ENCODE measurements around the gene RPS2. TPM values are rescaled to one million over a fixed set of nuclear protein-coding genes. Genes with fewer than 3 reads are reported as not detected.
A peak's percentile ranks its signal among the peaks of the same experiment; 100 is the strongest.

RPS2 gene
- total RNA-seq, 1 experiment from 2014 or later = 3,874 TPM

DNA sequence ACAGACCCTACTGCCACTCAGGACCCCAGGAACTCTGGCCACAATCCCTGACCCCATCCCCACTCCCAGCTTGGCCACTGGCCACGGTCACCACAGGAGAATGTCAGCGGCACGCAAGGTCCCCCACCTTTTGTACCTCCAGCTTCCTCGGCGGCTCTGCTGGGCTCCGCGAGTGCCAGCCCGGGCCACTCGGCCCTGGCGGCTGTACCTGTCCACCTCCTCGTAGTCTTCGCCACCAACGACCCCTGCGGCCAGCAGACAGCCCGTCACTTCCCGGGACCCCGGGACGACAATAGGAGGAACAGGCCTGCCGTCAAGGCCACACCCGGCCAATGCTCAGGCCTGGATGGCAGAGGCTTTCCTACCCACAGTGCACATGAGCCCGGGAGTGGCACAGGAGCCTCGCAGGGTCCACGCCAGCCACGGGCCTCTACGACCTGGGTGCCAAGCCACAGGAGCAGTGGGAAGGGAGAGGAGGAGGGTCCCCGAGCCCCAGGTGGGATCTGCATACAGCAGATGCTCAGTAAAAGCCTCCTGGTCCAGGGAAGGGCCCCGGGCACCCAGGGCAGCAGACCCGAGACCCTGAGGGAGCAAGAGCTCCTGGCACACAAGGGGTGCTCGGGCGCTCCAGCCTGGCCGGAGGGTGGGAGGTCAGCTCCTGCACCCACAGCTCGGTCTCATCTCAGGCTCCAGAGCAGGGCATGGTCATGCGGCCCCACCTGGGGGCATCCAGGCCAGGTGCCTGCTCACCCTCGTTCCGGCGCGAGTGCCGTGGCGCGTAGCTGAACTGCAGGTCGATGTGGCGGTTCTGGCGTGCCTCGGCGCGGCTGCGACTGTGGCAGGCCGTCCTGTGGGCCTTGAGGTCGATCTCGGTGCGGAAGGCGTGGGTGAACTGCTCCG lies 37.1 kb upstream of the RPS2 start:
- no CpG with 5 or more reads among the region's 53 CpGs for WGBS (ENCODE audit: extremely low coverage, insufficient read length, low lambda C conversion rate)
- TF ChIP-seq, protein P1, sequence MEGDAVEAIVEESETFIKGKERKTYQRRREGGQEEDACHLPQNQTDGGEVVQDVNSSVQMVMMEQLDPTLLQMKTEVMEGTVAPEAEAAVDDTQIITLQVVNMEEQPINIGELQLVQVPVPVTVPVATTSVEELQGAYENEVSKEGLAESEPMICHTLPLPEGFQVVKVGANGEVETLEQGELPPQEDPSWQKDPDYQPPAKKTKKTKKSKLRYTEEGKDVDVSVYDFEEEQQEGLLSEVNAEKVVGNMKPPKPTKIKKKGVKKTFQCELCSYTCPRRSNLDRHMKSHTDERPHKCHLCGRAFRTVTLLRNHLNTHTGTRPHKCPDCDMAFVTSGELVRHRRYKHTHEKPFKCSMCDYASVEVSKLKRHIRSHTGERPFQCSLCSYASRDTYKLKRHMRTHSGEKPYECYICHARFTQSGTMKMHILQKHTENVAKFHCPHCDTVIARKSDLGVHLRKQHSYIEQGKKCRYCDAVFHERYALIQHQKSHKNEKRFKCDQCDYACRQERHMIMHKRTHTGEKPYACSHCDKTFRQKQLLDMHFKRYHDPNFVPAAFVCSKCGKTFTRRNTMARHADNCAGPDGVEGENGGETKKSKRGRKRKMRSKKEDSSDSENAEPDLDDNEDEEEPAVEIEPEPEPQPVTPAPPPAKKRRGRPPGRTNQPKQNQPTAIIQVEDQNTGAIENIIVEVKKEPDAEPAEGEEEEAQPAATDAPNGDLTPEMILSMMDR (conservative IDR thresholded peaks at IDR 0.05) = no peak

More for the DNA sequence above, 37.1 kb upstream of the RPS2 start:
- peaks cover 7 to 15% of the 10 kb centered on the region in 2 experiments for H3K4me1 Mint-ChIP-seq
- no peaks in the 10 kb centered on the region for H4K20me1 ChIP-seq (ENCODE audit: control insufficient read depth, insufficient read depth, insufficient read length)
- H3K79me1 ChIP-seq (ENCODE audit: insufficient read depth, low read depth, low read length, poor library complexity, severe bottlenecking) = peaks cover 9% of the 10 kb centered on the region
- no peak overlapping the region for H2AFZ ChIP-seq (ENCODE audit: low read length)
- H3K56ac ChIP-seq (ENCODE audit: insufficient read length, low read depth, low read length) = no peak overlapping the region
- H3K14ac ChIP-seq (ENCODE audit: insufficient read depth, low read length) = no peak overlapping the region
- no peak overlapping the region for H3K27ac ChIP-seq (ENCODE audit: insufficient read length, low read depth, low read length)
- no peak overlapping the region for H3K4ac ChIP-seq (ENCODE audit: low read depth, low read length)
- H3K9me3 ChIP-seq (ENCODE audit: control insufficient read depth, low read depth, low read length) = no peaks in the 10 kb centered on the region
- no peaks in the 10 kb centered on the region for H3K27me3 ChIP-seq (ENCODE audit: insufficient read depth, low read length)
- H3K23ac ChIP-seq (ENCODE audit: insufficient read length, low read depth, low read length) = no peak overlapping the region
- H3K79me2 ChIP-seq (ENCODE audit: insufficient read depth, low read length) = peaks cover 5% of the 10 kb centered on the region; the same call in 1 of the 2 replicates
- no peak overlapping the region for H2BK15ac ChIP-seq (ENCODE audit: low read depth, low read length)
- 0 out of 7 replicates have a peak overlapping the region, but pooled peaks of 1 of the 3 experiments have one; percentile 44 for H3K27ac Mint-ChIP-seq
- H2BK12ac ChIP-seq (ENCODE audit: insufficient read length, low read depth, low read length) = no peak overlapping the region
- H2BK120ac ChIP-seq (ENCODE audit: low read depth, low read length, poor library complexity, severe bottlenecking) = no peak overlapping the region
- H2AK5ac ChIP-seq (ENCODE audit: insufficient read length, low read length) = no peak overlapping the region
- H3K9me3 Mint-ChIP-seq = no peaks in the 10 kb centered on the region
- H3K4me1 ChIP-seq (ENCODE audit: insufficient read depth, low read length) = no peaks in the 10 kb centered on the region
- no peak overlapping the region for H3K9ac ChIP-seq (ENCODE audit: extremely low read depth, insufficient read length, low read length)
- H3K27me3 Mint-ChIP-seq (ENCODE audit: low read depth) = no peaks in the 10 kb centered on the region
- H4K8ac ChIP-seq (replicated peaks; ENCODE audit: insufficient read length, low read depth, low read length) = no peak overlapping the region
- H3K18ac ChIP-seq (ENCODE audit: insufficient read length, low read depth, low read length) = no peak overlapping the region
- peaks cover 18 to 49% (median 48%) of the 10 kb centered on the region in 3 experiments for H3K36me3 Mint-ChIP-seq (ENCODE audit: insufficient read depth in 1 of 3, low read depth in 3 of 3)
- H2BK20ac ChIP-seq (ENCODE audit: low read depth, low read length, poor library complexity, severe bottlenecking) = no peak overlapping the region
- H4K5ac ChIP-seq (ENCODE audit: insufficient read length, low read depth, low read length) = no peak overlapping the region
- DNase-seq = no peak
- no peak overlapping the region for H3K4me2 ChIP-seq (ENCODE audit: insufficient read depth, insufficient read length, low read length)
- no peak overlapping the region for H2BK5ac ChIP-seq (ENCODE audit: insufficient read length, low read length)
- H3T11ph ChIP-seq (ENCODE audit: low read length) = no peak overlapping the region
- H3K4me3 Mint-ChIP-seq = no peak overlapping the region
- no peak overlapping the region for H4K91ac ChIP-seq (ENCODE audit: insufficient read length, low read depth, low read length)
- no peaks in the 10 kb centered on the region for H3K23me2 ChIP-seq (ENCODE audit: insufficient read length, low read depth, low read length, poor library complexity, severe bottlenecking)

Measured in H9 (cell line).